GM19240 (cell line): ENCODE data around the gene RAB33A.

Source experiments
- DNase-seq: peaks from one replicate; pipeline ENCODE4 v3.0.0; 2011; ENCODE audit warnings: low spot score; ENCODE audit not compliant: insufficient read length

RAB33A gene

DNA sequence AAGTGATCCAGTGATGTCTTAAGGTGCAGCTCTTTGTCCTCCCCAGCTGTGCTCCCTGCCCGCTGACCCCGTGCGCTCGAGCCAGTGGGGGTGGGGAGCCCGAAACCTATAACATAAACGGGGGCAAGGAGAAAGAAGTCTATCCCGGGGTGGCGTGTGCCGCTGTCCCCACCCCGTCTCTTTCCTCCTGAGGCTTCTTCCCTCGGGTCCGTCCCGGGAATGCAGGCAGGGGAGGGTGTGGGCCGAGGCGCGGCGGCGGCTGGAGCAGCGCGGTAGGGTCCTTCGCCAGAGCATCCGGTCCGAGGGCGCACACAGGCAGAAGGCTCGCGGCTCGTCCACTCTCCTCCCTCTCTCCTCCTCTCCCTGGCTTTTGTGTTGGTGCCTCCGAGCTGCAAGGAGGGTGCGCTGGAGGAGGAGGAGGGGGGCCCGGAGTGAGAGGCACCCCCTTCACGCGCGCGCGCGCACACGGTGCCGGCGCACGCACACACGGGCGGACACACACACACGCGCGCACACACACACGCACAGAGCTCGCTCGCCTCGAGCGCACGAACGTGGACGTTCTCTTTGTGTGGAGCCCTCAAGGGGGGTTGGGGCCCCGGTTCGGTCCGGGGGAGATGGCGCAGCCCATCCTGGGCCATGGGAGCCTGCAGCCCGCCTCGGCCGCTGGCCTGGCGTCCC lies at the start of gene RAB33A:
Gene RAB33A (plus strand): TSS at position 517 of the 681 bp plus-strand sequence. CDS start 101 bp downstream, at position 618.
- no peak for DNase-seq

DNA sequence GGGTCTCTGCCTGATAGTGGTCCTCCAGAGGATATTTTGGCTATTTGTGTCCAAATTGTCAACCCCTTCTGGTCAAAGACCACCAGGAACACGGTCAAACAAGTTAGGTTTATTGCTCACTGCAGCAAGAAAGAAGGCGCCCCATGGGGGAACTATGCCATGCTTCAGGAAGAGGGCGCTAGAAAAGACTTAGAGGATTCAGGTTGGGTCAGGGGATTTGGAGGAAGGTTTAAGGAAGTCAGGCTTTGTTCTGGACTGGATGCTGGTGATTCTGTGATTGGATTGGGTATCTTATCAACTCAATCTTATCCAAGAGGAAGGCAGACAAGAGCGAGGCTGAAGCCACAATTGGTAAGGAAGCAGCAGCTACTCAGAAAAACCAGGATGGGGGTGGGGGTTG lies 47.2 kb upstream of the RAB33A start:
- DNase-seq, result no peak

- no peak for DNase-seq
These were observed 46.5 kb upstream of the RAB33A start for GRCh38 chrX:130125091-130125874.

DNA sequence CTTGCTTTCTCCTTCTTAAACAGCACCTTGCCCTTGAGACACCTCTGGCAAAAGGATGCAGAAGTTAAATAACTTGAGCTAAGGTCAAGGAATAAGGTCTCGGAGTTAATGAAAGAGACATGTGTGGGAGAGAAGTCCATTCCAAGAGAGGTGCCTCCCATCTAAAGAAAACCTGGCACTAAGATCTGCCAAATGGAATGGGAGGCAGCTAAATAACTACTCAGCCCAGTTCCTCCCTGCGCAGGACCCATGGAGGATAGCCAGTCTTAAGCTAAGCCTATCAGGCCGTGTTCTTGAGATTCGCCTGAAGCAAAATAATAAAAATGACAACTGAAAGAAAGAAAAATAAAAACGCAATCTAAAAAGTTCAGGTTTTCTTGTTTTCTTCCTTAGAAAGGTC lies 40.8 kb upstream of the RAB33A start:
- DNase-seq, result no peak

- no peak for DNase-seq
These were observed 35.3 kb upstream of the RAB33A start for GRCh38 chrX:130136496-130136895.

- DNase-seq, result no peak
These were observed 34.8 kb upstream of the RAB33A start for GRCh38 chrX:130136961-130137360.

DNA sequence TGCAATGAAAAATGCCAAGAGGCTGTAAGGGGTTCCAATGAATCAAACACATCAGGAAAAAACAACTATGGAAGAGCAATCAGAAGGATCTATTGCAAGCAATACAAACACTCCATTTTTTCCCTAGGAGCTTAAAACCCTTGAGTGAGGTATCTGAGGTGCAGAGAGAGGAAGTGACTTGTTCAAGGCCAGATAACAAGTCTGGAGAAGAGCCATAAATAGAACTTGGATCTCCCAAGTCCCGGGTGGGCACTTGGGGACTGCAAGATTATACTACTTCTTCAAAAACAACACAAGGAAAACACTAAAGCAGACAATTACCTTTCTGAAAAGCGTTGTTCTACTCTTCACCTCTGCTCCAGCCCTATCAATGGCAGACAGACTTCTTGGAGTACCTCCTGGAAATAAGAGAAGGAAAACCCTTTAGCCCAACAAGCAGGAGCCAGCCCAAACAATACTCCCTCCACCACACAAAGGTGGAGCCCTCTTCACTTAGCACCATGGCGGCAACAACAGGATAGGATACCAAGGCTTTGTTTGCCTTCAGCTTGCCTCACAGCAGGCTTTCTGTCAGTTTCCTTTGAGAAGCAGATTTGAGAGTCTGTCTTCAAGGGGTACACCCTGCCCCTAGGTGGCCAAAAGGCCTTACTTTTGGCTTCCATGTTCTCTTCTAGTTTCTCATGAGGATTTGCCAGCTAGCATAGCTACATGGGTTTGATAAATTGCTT lies 32.1 kb upstream of the RAB33A start:
- no peak for DNase-seq

DNA sequence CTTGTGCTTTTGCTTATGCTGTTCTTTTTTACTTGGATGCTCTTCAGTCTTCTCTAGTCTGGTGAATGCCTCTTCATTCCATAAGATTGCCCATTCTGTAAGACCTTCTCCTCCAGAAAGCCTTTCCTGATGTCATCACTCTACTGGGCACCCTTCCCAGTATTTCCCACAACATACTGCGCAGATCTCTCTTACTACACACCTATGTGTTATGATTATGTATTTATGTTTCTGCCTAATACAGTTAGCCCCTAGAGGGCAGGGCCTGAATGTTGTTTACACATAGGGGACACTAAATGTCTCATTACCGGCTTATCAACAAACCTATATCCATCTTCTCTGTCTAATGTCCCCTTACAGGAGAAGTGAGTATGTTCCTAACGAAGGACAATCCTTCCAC lies 27.3 kb upstream of the RAB33A start:
- DNase-seq, result no peak

DNA sequence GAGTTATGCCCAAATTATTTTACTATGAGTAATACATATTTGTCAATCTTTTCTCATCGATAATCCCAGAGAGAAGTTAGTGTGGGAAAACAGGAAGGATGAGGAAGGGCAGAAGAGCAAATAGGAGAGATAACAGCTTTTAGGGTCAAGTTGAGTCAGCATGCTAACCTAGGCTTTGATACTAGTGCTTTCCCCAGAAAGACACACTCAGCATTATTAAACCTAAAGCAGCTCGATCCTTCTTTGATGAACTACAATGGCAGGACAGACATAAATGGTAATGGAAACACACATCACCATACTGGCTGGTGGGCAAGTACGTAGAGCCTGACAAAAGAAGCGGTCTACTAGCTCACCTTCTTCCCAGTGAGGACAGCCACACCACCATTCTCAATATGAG lies 26.6 kb upstream of the RAB33A start:
- no peak for DNase-seq

GRCh38 chrX:130147631-130148030 lies 24.1 kb upstream of the RAB33A start:
- DNase-seq, result no peak

DNA sequence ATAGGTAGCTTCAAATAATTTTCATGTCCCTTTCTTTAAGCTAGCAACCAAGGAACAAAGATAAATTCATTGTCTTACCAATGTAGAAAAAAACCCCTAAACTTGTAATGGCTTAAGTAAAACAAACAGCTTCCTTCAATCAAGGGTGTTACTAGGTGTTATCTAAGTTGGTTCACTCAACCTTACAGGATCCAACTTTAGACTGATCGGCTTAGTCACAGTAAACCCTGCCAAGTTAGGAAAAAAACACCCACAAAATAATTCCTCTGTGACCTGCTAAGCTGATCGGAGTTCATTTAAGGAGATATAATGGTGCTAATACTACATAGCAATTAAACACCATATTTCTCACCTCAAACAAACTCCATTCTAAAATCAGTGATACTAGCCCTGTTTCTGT lies 16.2 kb upstream of the RAB33A start:
- DNase-seq, result no peak

GRCh38 chrX:130158311-130158710 lies 13.5 kb upstream of the RAB33A start:
- no peak for DNase-seq

- no peak for DNase-seq
These were observed 12.0 kb upstream of the RAB33A start for GRCh38 chrX:130159776-130160175.

DNA sequence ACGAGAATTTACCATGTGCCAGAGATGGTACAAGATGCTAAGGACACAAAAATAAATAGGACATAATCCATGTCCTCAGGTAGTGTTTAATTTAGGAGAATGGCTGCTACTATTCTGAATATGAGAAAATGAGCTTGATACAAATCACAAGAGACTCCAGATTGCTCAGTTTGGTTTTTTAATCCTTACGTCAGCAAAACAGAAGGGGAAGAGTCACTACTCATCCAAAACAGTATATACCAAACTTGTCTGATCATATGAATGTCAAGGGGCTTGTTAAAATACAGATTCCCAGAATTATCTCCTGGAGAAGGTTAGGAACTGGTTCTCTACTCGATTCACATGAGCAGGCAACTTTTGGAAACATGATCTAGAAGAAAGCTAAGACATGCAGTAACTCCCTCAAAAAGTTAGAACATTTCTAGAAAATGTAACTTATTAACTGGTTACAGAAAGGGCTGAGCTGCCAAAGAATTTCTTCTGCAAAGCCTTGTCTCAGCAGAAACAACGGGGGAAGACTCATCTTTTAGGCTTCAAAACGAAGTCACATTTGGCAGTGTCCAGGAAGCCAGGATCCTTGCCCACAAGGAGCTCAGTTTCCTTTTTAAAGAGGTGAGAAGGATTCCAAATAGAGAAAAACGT lies 9.5 kb upstream of the RAB33A start:
- DNase-seq, result no peak

DNA sequence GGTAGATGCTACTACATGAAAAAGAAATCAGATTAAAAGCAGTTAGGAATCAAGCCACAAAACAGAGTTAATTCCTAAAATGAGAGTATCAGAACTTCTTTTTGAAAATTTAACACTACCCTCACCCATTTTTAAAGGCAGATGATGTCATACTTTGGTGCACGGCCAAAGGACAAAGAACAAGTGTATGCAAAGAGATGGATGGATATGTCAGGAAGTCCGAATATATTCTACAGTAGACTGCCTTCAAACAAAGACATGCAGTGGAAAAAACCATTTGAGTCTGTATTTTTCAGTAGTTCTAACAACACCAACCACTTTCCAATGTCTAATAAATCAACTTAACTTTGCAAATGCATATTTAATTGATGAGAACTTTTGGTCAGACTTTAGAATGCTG lies 8.4 kb upstream of the RAB33A start:
- no peak for DNase-seq

DNA sequence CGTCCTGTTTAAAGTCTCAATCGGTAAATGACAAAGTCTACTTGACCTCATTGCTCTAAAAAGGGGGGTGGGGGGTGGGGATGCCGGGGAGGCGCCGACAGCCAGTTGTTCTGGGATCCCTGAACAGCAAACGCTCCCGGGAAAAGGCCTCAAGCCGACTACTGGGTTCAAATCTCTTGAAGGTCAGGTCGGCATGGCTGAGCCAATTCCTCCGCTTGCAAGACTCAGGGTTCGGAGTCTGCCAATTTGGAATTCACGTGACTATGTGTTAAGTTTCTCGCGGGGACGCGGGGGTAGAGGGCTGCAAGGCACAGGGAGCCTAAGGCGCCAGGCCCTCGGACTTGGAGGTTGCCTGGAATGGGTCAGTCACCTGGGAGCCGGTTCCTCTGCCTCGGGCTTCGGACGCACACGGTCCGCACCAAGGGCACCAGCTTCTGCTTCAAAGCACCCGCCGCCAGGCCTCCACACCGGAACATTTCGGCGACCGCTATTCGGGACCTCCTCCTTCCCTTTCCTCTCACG lies 6.5 kb upstream of the RAB33A start:
- DNase-seq, result no peak

DNA sequence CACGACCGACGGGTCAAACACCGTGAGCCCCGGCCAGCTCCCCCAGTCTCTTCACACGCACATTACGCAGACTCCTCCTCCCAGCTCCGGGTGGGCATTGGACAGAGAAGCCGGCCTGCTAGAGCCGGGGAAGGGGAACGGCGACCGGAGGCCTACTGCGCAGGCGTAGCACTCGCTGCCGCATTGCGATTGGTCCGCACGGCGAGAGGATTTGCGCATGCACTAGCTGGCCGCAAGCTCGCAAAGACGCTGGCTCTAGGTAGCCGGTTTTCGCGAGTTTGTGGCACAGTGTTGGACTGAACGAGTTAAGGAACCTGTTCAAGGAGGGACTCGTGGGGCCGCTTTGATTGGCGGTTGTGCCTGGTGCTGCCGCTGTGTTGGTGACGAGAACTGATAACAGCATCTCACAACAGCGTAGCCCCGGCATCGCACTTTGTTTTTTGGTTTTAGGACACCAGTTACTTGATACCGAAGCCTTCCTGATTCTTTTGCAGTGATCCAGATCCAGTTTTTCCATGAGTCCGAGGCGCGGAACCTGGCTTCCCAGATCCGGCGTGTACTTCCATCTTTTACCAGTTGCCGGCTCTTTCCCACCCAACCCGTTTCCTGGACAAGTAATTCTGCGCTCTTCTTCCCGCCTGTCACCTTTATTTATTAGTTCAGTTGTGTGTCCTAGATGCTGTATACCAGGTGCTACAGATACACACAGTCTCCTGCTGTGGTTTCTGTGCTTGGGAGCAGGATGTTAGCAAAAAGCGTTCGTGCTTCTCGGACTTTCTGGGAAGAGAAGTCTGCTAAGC lies 5.9 kb upstream of the RAB33A start, which contains the start of gene AIFM1:
Gene AIFM1 (minus strand): TSS at position 139 of the 800 bp plus-strand sequence. CDS start 185 bp downstream, outside the sequence.
- DNase-seq, result peak; percentile 53

GRCh38 chrX:130166503-130166777 lies 5.3 kb upstream of the RAB33A start:
- DNase-seq, result no peak

DNA sequence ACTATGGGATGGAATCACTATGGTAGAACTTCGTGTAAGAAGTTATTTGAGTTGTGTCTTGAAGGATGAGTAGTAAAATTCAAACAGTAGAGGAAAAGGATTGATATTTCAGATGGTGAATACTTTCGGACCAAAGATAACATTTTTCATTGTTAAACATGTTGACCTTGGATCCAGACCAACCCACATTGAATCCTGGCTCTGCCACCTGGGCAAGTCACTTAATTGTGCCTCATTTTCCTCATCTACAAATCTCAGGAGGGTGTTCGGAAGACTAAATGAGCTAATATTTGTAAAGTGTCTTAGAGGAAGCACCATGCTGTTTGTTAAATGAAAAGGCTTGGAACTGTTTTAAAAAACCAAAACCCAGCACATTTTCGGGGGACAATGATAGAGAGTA lies 4.7 kb upstream of the RAB33A start:
- DNase-seq, result no peak

DNA sequence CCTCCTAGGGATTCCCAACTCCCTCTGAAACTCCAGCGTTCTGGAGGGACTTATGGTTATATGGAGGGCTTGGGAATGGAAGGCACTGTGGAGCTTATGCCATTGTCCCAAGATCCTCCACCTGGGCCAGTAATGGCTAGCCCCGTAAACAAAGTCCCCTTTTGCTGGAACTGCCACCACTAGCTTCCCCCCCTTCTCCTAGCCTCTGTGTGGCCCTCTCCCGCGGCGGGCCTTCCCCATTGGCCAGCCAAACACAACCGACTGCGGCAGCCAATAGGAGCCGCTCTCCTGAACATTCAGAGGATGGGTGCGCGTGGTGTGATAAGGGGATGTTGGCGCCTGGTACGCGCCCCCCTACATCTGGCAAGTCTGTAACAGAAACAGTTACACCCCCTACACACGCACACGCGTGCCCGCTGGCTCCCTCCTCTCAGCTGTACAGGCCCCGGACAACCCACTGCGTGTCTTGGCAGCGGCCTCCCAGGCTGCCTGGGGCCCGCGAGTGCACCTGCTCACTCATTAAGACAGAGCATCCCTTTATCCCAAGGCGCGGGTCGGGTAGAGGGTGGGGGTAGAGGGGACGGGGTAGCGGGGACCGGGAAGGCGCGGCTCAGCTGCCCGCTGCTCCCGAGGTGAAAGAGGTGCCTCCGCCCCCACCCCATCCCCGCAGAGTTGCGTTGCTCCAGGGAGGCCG lies 863 bp upstream of the RAB33A start:
- no peak for DNase-seq
